GM10266 (cell line): ENCODE results near the gene FOXR1.
A peak's percentile ranks its signal among the peaks of the same experiment; 100 is the strongest.
"Not testable (repeated sequence)": the region's sequence is repeated elsewhere in the genome, so short reads cannot be mapped to it uniquely, and the experiment has no call there.

Experiments
- DNase-seq: peaks from one replicate; pipeline ENCODE4 v3.0.0; 2012; ENCODE audit errors: extremely low spot score
- CTCF ChIP-seq: IDR thresholded peaks from 2 replicates; pipeline ENCODE4 v1.5.1; 2012; ENCODE audit warnings: mild to moderate bottlenecking, low read depth; ENCODE audit not compliant: control insufficient read depth, insufficient read depth; ENCODE audit errors: missing control alignments

FOXR1 gene

GRCh38 chr11:118956094-118956846, 15.3 kb upstream of the FOXR1 start, which contains the start of gene UPK2:
Gene UPK2, plus strand, starts transcription at chr11:118956298. Its CDS starts 53 bp downstream, at chr11:118956351.
- DNase-seq: peak; percentile 89
- TF ChIP-seq CTCF: peak; percentile 95

GRCh38 chr11:118956847-118957469, 14.6 kb upstream of the FOXR1 start:
- TF ChIP-seq CTCF: no peak
- no peak for DNase-seq

DNA sequence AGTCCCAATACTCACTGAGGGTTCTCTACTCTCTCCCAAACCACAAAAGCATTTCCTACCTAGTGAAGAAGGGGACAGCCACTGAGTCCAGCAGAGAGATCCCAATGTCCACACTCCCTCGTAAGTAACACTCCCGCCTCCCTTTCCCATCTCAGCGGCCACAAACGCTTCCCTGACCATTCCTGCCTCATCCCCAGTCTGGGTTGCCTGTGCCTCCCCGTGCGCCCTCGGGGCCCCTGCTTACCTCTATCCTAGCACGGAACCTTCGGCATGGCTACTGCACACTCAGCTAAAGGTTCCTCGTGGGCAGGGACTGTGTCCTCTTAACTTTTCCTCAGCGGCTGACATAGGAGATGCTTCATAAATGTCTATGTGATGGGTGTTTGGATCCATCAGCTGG, 14.0 kb upstream of the FOXR1 start:
- TF ChIP-seq CTCF: no peak
- no peak for DNase-seq

DNA sequence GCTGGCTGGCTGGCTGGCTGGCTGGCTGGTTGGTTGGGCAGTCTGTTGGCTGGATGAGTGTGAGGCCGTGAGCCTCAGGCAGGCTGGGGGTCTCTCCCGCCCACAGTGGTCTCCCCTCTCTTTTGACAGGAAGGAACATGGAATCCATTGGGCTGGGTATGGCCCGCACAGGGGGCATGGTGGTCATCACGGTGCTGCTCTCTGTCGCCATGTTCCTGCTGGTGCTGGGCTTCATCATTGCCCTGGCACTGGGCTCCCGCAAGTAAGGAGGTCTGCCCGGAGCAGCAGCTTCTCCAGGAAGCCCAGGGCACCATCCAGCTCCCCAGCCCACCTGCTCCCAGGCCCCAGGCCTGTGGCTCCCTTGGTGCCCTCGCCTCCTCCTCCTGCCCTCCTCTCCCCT, 13.6 kb upstream of the FOXR1 start:
- DNase-seq: no peak
- TF ChIP-seq CTCF: no peak

DNA sequence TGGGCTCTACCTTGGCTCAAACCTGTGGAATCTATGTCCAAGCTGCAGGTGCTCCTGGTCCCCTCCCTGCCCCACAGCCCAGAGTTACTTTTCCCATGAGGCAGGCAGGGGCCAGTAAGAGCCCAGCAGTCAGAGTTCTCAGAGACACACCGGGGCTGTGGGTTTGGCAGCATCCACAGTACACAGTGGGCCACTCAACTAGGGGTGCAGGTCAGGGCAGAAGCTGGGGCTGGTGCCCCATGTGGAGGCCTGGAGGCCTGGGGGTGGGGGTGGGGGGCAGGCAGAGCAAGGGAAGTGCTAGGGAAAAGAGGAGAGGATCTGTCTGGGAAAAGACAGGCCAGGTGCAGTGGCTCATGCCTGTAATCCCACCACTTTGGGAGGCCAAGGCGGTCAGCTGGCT, 13.0 kb upstream of the FOXR1 start:
- DNase-seq: no peak
- no peak for TF ChIP-seq CTCF

- DNase-seq: no peak
- no peak for TF ChIP-seq CTCF
Measured at GRCh38 chr11:118961189-118961588, 10.4 kb upstream of the FOXR1 start.

- TF ChIP-seq CTCF: no peak
- no peak for DNase-seq
Measured at GRCh38 chr11:118961591-118961990, 10.0 kb upstream of the FOXR1 start.

GRCh38 chr11:118969508-118969907, 2.1 kb upstream of the FOXR1 start:
- not testable (repeated sequence) for DNase-seq
